Glomerular visceral epithelial cell (primary cell): ENCODE measurements around the gene ANG.

Experiments
- DNase-seq: peaks from one replicate; pipeline ENCODE4 v3.0.0-alpha.2; 2016; ENCODE audit errors: extremely low spot score

ANG gene

GRCh38 chr14:20743556-20743955, 55.0 kb downstream of the ANG start:
- no peak for DNase-seq
